Keratinocyte (primary cell): ENCODE results near the gene PDZD2. TPM values are rescaled to one million over a fixed set of nuclear protein-coding genes. Genes with fewer than 3 reads are reported as not detected.

Experiments
- DNase-seq: peaks from one replicate; pipeline ENCODE4 v3.0.0-alpha.2; 2011; ENCODE audit warnings: low read depth, missing footprints, low spot score
- FAIRE-seq: peaks from 2 replicates; lab custom pipeline; 2011; peaks lifted over from hg19 to GRCh38; lab: Jason Lieb, UNC
- H2AFZ ChIP-seq: 2 replicates; pipeline ENCODE4 v1.6.0; 2012; ENCODE audit warnings: low read length, control low read depth, inconsistent platforms; ENCODE audit not compliant: control insufficient read depth
- H3K27ac ChIP-seq: 2 replicates; pipeline ENCODE4 v1.5.1; 2011; ENCODE audit warnings: low read length; ENCODE audit not compliant: control insufficient read depth, insufficient read depth
- H3K27me3 ChIP-seq: 3 replicates; pipeline ENCODE4 v1.6.0; 2011; ENCODE audit warnings: low read length; ENCODE audit not compliant: control insufficient read depth, insufficient read depth; ENCODE audit errors: extremely low read depth
- H3K36me3 ChIP-seq, 2 experiments: 2 replicates in 1 of 2; 3 replicates in 1 of 2; pipeline ENCODE4 v1.5.1; 2011; ENCODE audit warnings: low read length in 2 of 2, mild to moderate bottlenecking in 1 of 2; ENCODE audit not compliant: control insufficient read depth in 2 of 2, insufficient read depth in 2 of 2; ENCODE audit errors: extremely low read depth in 1 of 2
- H3K4me1 ChIP-seq: 3 replicates; pipeline ENCODE4 v1.5.1; 2011; ENCODE audit warnings: low read length; ENCODE audit not compliant: control insufficient read depth, insufficient read depth; ENCODE audit errors: extremely low read depth
- H3K4me2 ChIP-seq: 3 replicates; pipeline ENCODE4 v1.6.0; 2011; ENCODE audit warnings: low read depth, low read length; ENCODE audit not compliant: control insufficient read depth, insufficient read depth; ENCODE audit errors: extremely low read depth
- H3K4me3 ChIP-seq, 3 experiments: fragments of 200-600 bp in 1 of 3; sonication (generic) in 1 of 3; 2 replicates in 2 of 3; 3 replicates in 1 of 3; pipeline ENCODE4 v1.5.1; 2011 to 2016; ENCODE audit warnings: low read length in 3 of 3, mild to moderate bottlenecking in 3 of 3, control low read depth in 2 of 3, inconsistent platforms in 1 of 3, low read depth in 1 of 3, mixed read lengths in 1 of 3, mixed run types in 1 of 3, moderate library complexity in 1 of 3; ENCODE audit not compliant: control insufficient read depth in 2 of 3, insufficient read depth in 2 of 3; ENCODE audit errors: extremely low read depth in 1 of 3
- H3K79me2 ChIP-seq: 2 replicates; pipeline ENCODE4 v1.6.0; 2012; ENCODE audit warnings: low read length; ENCODE audit not compliant: control insufficient read depth, insufficient read depth
- H3K9ac ChIP-seq: 3 replicates; pipeline ENCODE4 v1.6.0; 2011; ENCODE audit warnings: low read length; ENCODE audit not compliant: control insufficient read depth, insufficient read depth; ENCODE audit errors: extremely low read depth
- H3K9me1 ChIP-seq: 3 replicates; pipeline ENCODE4 v1.6.0; 2011; ENCODE audit warnings: low read length; ENCODE audit not compliant: control insufficient read depth, insufficient read depth; ENCODE audit errors: extremely low read depth
- H3K9me3 ChIP-seq: 2 replicates; pipeline ENCODE4 v1.5.1; 2012; ENCODE audit warnings: low read depth, low read length; ENCODE audit not compliant: control insufficient read depth
- H4K20me1 ChIP-seq: 3 replicates; pipeline ENCODE4 v1.6.0; 2011; ENCODE audit warnings: low read length; ENCODE audit not compliant: control insufficient read depth, insufficient read depth; ENCODE audit errors: extremely low read depth
- EZH2 ChIP-seq: IDR thresholded peaks from one replicate; pipeline ENCODE4 v1.6.1; 2012; ENCODE audit warnings: inconsistent platforms, mild to moderate bottlenecking, low read length, moderate library complexity
- dilution Hi-C: fragments of 300-500 bp; cut with MboI; formaldehyde crosslinking; loops from one replicate; pipeline ENCODE4 v1.7.0; 2020; ENCODE audit warnings: low sequenced_read_pairs; ENCODE audit not compliant: extremely low pct_ligation_motif_present
- polyA plus RNA-seq, 5 experiments: library from polyadenylated mRNA; depleted of rRNA in 3 of 5; stranded (reverse) in 3 of 5; stranded (forward) in 1 of 5; unstranded in 1 of 5; fragments of >200 nt; gene quantifications; 1 replicate in 1 of 5; 2 replicates in 3 of 5; 3 replicates in 1 of 5; pipeline versions ENCODE4 v1.2.1 to v1.2.3, GENCODE V29; 2011 to 2012; ENCODE audit warnings: missing spikeins in 2 of 5, low read depth in 1 of 5, low replicate concordance in 1 of 5
- TF ChIP-seq, protein P1 (sequence below), 3 experiments: IDR thresholded peaks in 1 of 3; conservative IDR thresholded peaks in 1 of 3; optimal IDR thresholded peaks in 1 of 3; 2 replicates in 2 of 3; 3 replicates in 1 of 3; pipeline versions ENCODE3 to v1.5.1; 2011; ENCODE audit warnings: low read length in 3 of 3, mild to moderate bottlenecking in 3 of 3, moderate library complexity in 2 of 3, control low read depth in 1 of 3, inconsistent platforms in 1 of 3; ENCODE audit not compliant: insufficient read depth in 2 of 3; ENCODE audit errors: extremely low read depth in 1 of 3

The PDZD2 gene
- polyA plus RNA-seq, 1 donor (not counting 4 experiments of a cell fraction or from before 2014, with no cell fraction given) = 7.3 TPM

DNA sequence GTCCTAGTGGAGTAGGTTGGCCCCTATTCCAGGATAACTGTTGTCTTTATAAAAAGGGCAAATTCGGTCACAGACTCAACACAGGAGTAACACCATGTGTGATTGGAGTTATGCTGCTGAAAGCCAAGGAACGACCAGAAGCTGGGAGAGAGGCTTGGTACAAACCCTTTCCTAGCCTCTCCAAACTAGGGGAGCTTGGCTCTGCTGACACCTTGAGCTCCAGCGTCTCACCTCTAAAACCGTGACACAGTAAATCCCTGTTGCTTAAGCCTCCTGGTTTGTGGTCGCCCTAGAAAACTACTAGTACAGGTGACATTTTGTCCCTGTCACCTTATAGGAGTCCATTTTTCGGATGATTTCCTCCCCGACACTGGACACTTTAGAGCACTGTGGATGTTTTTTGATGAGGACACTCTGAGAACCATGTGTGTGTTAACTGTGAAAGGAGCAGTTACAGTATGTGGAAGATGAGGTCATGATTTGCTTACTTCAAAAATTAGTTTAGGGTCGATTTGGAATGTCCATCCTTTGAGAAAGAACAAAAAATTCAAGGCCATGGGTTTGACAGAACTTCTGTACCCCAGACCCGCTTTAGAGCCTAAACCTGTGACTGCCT, 167.0 kb downstream of the PDZD2 start:
- Histone ChIP-seq H4K20me1 (no peaks in the 10 kb centered on the region), H3K79me2 (no peaks in the 10 kb centered on the region), H3K9me1 (no peaks in the 10 kb centered on the region), H3K4me3 (no peak overlapping the region), H3K9me3 (no peaks in the 10 kb centered on the region), H3K9ac (no peak overlapping the region), H3K4me1 (peaks cover 1% of the 10 kb centered on the region), H3K27ac (no peak overlapping the region), H3K27me3 (peaks cover 4% of the 10 kb centered on the region), H3K36me3 (no peaks in the 10 kb centered on the region), H3K4me2 (no peak overlapping the region), H2AFZ (no peak overlapping the region)
- DNase-seq (no peak), FAIRE-seq (no peak)
- dilution Hi-C loops = no loop called here
- no peak for TF ChIP-seq EZH2
- TF ChIP-seq, protein P1, sequence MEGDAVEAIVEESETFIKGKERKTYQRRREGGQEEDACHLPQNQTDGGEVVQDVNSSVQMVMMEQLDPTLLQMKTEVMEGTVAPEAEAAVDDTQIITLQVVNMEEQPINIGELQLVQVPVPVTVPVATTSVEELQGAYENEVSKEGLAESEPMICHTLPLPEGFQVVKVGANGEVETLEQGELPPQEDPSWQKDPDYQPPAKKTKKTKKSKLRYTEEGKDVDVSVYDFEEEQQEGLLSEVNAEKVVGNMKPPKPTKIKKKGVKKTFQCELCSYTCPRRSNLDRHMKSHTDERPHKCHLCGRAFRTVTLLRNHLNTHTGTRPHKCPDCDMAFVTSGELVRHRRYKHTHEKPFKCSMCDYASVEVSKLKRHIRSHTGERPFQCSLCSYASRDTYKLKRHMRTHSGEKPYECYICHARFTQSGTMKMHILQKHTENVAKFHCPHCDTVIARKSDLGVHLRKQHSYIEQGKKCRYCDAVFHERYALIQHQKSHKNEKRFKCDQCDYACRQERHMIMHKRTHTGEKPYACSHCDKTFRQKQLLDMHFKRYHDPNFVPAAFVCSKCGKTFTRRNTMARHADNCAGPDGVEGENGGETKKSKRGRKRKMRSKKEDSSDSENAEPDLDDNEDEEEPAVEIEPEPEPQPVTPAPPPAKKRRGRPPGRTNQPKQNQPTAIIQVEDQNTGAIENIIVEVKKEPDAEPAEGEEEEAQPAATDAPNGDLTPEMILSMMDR (optimal IDR thresholded peaks at IDR 0.05 in 1 of 3, IDR thresholded peaks at IDR 0.05 in 1 of 3, conservative IDR thresholded peaks at IDR 0.05 in 1 of 3; ENCODE audit: extremely low read depth in 1 of 3, insufficient read depth in 2 of 3, low read length in 3 of 3) = no peak

DNA sequence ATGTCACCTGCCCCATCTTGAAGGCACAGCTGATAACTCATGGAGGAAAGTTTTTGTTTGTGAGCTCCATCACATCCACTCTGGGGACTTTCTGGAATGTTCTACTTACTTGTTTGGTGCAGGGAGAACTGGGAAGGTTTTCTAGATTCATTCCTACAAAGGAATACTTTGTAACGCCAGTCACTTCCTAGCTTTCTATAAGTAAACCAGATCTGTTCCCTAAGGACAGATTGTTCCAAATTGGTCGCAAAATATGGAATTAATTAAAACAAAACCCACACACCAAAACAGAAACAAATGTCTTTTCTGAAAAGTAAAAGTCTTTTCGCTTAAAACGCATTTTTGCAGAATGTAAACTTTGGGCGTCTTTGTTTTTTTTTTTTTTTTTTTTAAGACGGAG, 167.6 kb downstream of the PDZD2 start:
- no peak overlapping the region for H3K9ac ChIP-seq
- dilution Hi-C loops = no loop called here
- no peaks in the 10 kb centered on the region for H3K9me1 ChIP-seq
- TF ChIP-seq, protein P1 (optimal IDR thresholded peaks at IDR 0.05 in 1 of 3, IDR thresholded peaks at IDR 0.05 in 1 of 3, conservative IDR thresholded peaks at IDR 0.05 in 1 of 3; ENCODE audit: extremely low read depth in 1 of 3, insufficient read depth in 2 of 3, low read length in 3 of 3) = no peak
- TF ChIP-seq EZH2 = no peak
- no peak overlapping the region for H3K4me2 ChIP-seq
- no peaks in the 10 kb centered on the region for H3K36me3 ChIP-seq
- no peaks in the 10 kb centered on the region for H4K20me1 ChIP-seq
- H3K9me3 ChIP-seq = no peaks in the 10 kb centered on the region
- FAIRE-seq (no peak), DNase-seq (no peak)
- no peak overlapping the region for H2AFZ ChIP-seq
- H3K4me1 ChIP-seq = peaks cover 7% of the 10 kb centered on the region
- H3K4me3 ChIP-seq = no peak overlapping the region
- no peak overlapping the region for H3K27ac ChIP-seq
- H3K79me2 ChIP-seq = no peaks in the 10 kb centered on the region
- H3K27me3 ChIP-seq = peaks cover 4% of the 10 kb centered on the region
